ENCODE data around the gene HPCAL1. TPM values are rescaled to one million over a fixed set of nuclear protein-coding genes. Genes with fewer than 3 reads are reported as not detected.

HPCAL1 gene
- total RNA-seq, 1 experiment from 2014 or later, result 159 TPM

- H3K9me3 ChIP-seq, result no peaks in the 10 kb centered on the region
- no peak for DNase-seq
- H3K4me3 ChIP-seq, result no peak overlapping the region
- H3K27me3 ChIP-seq, result no peaks in the 10 kb centered on the region
- H3K36me3 ChIP-seq, result peaks cover 4% of the 10 kb centered on the region
Observed at GRCh38 chr2:10371441-10372196, 68.9 kb downstream of the HPCAL1 start.

GRCh38 chr2:10372203-10372861 is 69.6 kb downstream of the HPCAL1 start:
- Histone ChIP-seq H3K9me3 (no peaks in the 10 kb centered on the region), H3K36me3 (peaks cover 4% of the 10 kb centered on the region), H3K27me3 (no peaks in the 10 kb centered on the region), H3K4me3 (no peak overlapping the region)
- DNase-seq, result no peak

- H3K27me3 ChIP-seq, result no peaks in the 10 kb centered on the region
- H3K4me3 ChIP-seq, result no peak overlapping the region
- no peak for DNase-seq
- H3K36me3 ChIP-seq, result peaks cover 4% of the 10 kb centered on the region
- H3K9me3 ChIP-seq, result no peaks in the 10 kb centered on the region
Observed at GRCh38 chr2:10372862-10373240, 70.1 kb downstream of the HPCAL1 start.

- DNase-seq, result no peak
- no peaks in the 10 kb centered on the region for H3K27me3 ChIP-seq
- H3K36me3 ChIP-seq, result peaks cover 4% of the 10 kb centered on the region
- H3K4me3 ChIP-seq, result no peak overlapping the region
- H3K9me3 ChIP-seq, result no peaks in the 10 kb centered on the region
Observed at GRCh38 chr2:10373931-10374330, 71.2 kb downstream of the HPCAL1 start.

GRCh38 chr2:10374362-10374943 is 71.7 kb downstream of the HPCAL1 start:
- no peaks in the 10 kb centered on the region for H3K27me3 ChIP-seq
- no peaks in the 10 kb centered on the region for H3K9me3 ChIP-seq
- DNase-seq, result no peak
- peaks cover under 1% of the 10 kb centered on the region for H3K36me3 ChIP-seq
- no peak overlapping the region for H3K4me3 ChIP-seq

GRCh38 chr2:10375570-10376281 is 73.0 kb downstream of the HPCAL1 start:
- no peaks in the 10 kb centered on the region for H3K27me3 ChIP-seq

GRCh38 chr2:10377052-10377746 is 74.5 kb downstream of the HPCAL1 start:
- Histone ChIP-seq H3K4me3 (no peak overlapping the region), H3K36me3 (no peaks in the 10 kb centered on the region; the same call in none of the 2 replicates), H3K9me3 (no peaks in the 10 kb centered on the region)

More at GRCh38 chr2:10375570-10376281, 73.0 kb downstream of the HPCAL1 start:
- Histone ChIP-seq H3K4me3 (no peak overlapping the region), H3K36me3 (no peaks in the 10 kb centered on the region; the same call in none of the 2 replicates), H3K9me3 (no peaks in the 10 kb centered on the region)
- DNase-seq, result no peak

GRCh38 chr2:10377747-10378085 is 75.0 kb downstream of the HPCAL1 start:
- no peaks in the 10 kb centered on the region for H3K27me3 ChIP-seq

More at GRCh38 chr2:10377052-10377746, 74.5 kb downstream of the HPCAL1 start:
- no peaks in the 10 kb centered on the region for H3K27me3 ChIP-seq
- no peak for DNase-seq

GRCh38 chr2:10378189-10378588 is 75.5 kb downstream of the HPCAL1 start:
- DNase-seq, result no peak
- Histone ChIP-seq H3K9me3 (no peaks in the 10 kb centered on the region), H3K27me3 (no peaks in the 10 kb centered on the region), H3K36me3 (no peaks in the 10 kb centered on the region; the same call in none of the 2 replicates), H3K4me3 (no peak overlapping the region)

More at GRCh38 chr2:10377747-10378085, 75.0 kb downstream of the HPCAL1 start:
- no peak for DNase-seq
- no peaks in the 10 kb centered on the region for H3K9me3 ChIP-seq
- H3K36me3 ChIP-seq, result no peaks in the 10 kb centered on the region; the same call in none of the 2 replicates
- no peak overlapping the region for H3K4me3 ChIP-seq

GRCh38 chr2:10380048-10380926 is 77.6 kb downstream of the HPCAL1 start:
- H3K4me3 ChIP-seq, result no peak overlapping the region
- H3K9me3 ChIP-seq, result no peaks in the 10 kb centered on the region
- H3K27me3 ChIP-seq, result no peaks in the 10 kb centered on the region
- no peak for DNase-seq
- no peaks in the 10 kb centered on the region; the same call in none of the 2 replicates for H3K36me3 ChIP-seq

GRCh38 chr2:10381997-10382353 is 79.3 kb downstream of the HPCAL1 start:
- H3K9me3 ChIP-seq, result no peaks in the 10 kb centered on the region
- H3K27me3 ChIP-seq, result no peaks in the 10 kb centered on the region
- no peaks in the 10 kb centered on the region for H3K36me3 ChIP-seq
- H3K4me3 ChIP-seq, result no peak overlapping the region
- DNase-seq, result no peak

- Histone ChIP-seq H3K27me3 (no peaks in the 10 kb centered on the region), H3K4me3 (no peak overlapping the region), H3K9me3 (no peaks in the 10 kb centered on the region), H3K36me3 (no peaks in the 10 kb centered on the region)
- DNase-seq, result no peak
Observed at GRCh38 chr2:10382354-10383061, 79.8 kb downstream of the HPCAL1 start.

GRCh38 chr2:10383960-10384734 is 81.4 kb downstream of the HPCAL1 start:
- H3K36me3 ChIP-seq, result peaks cover 4% of the 10 kb centered on the region; the same call in 1 of the 2 replicates
- H3K4me3 ChIP-seq, result no peak overlapping the region
- H3K27me3 ChIP-seq, result no peaks in the 10 kb centered on the region
- H3K9me3 ChIP-seq, result no peaks in the 10 kb centered on the region
- no peak for DNase-seq

- Histone ChIP-seq H3K36me3 (peaks cover 10% of the 10 kb centered on the region), H3K9me3 (no peaks in the 10 kb centered on the region), H3K4me3 (no peak overlapping the region), H3K27me3 (no peaks in the 10 kb centered on the region)
- no peak for DNase-seq
Observed at GRCh38 chr2:10385501-10385900, 82.8 kb downstream of the HPCAL1 start.

Data from MG63 (cell line).